ENCODE measurements around the gene CGB8.
A peak's percentile ranks its signal among the peaks of the same experiment; 100 is the strongest.

CGB8 gene

GRCh38 chr19:49004133-49004532 is 44.8 kb downstream of the CGB8 start:
- no peak overlapping the region for H2AFZ ChIP-seq (ENCODE audit: low read depth, low read length)
- H3K4me3 ChIP-seq (ENCODE audit: low read length), result no peak overlapping the region
- TF ChIP-seq EZH2phosphoT487 (IDR thresholded peaks at IDR 0.05; ENCODE audit: low read depth) (no peak), CTCF (IDR thresholded peaks at IDR 0.05; ENCODE audit: low read depth, low read length) (no peak)
- H3K27ac ChIP-seq (ENCODE audit: low read length), result no peak overlapping the region
- no peak overlapping the region for H3K4me2 ChIP-seq (ENCODE audit: low read length)
- H3K4me1 ChIP-seq (ENCODE audit: low read length), result no peaks in the 10 kb centered on the region
- H4K20me1 ChIP-seq (ENCODE audit: insufficient read depth, low read length), result no peaks in the 10 kb centered on the region
- no peak overlapping the region for H3K9ac ChIP-seq (ENCODE audit: low read length)
- H3K36me3 ChIP-seq (replicated peaks; ENCODE audit: low read depth, low read length), result peaks cover 46% of the 10 kb centered on the region
- no peaks in the 10 kb centered on the region for H3K27me3 ChIP-seq (ENCODE audit: low read depth, low read length)
- H3K79me2 ChIP-seq (ENCODE audit: low read length), result peaks cover 6% of the 10 kb centered on the region; the same call in 1 of the 2 replicates
- H3K9me3 ChIP-seq (ENCODE audit: insufficient read depth, low read length), result no peaks in the 10 kb centered on the region

- no peak overlapping the region for H3K9ac ChIP-seq (ENCODE audit: low read length)
- no peak overlapping the region for H3K4me3 ChIP-seq (ENCODE audit: low read length)
- H3K4me1 ChIP-seq (ENCODE audit: low read length), result peaks cover 4% of the 10 kb centered on the region
- no peaks in the 10 kb centered on the region for H3K27me3 ChIP-seq (ENCODE audit: low read depth, low read length)
- H2AFZ ChIP-seq (ENCODE audit: low read depth, low read length), result no peak overlapping the region
- H3K79me2 ChIP-seq (ENCODE audit: low read length), result peaks cover 42% of the 10 kb centered on the region
- peaks cover 25% of the 10 kb centered on the region for H3K36me3 ChIP-seq (replicated peaks; ENCODE audit: low read depth, low read length)
- no peak overlapping the region for H3K4me2 ChIP-seq (ENCODE audit: low read length)
- no peak overlapping the region for H3K27ac ChIP-seq (ENCODE audit: low read length)
- peaks cover 5% of the 10 kb centered on the region; the same call in 1 of the 2 replicates for H4K20me1 ChIP-seq (ENCODE audit: insufficient read depth, low read length)
- TF ChIP-seq CTCF (IDR thresholded peaks at IDR 0.05; ENCODE audit: low read depth, low read length), result peak; percentile 70
- TF ChIP-seq EZH2phosphoT487 (IDR thresholded peaks at IDR 0.05; ENCODE audit: low read depth), result no peak
- no peaks in the 10 kb centered on the region for H3K9me3 ChIP-seq (ENCODE audit: insufficient read depth, low read length)
Observed at GRCh38 chr19:48999481-49000325, 49.2 kb downstream of the CGB8 start.

- Histone ChIP-seq H3K4me2 (ENCODE audit: low read length) (no peak overlapping the region), H3K27ac (ENCODE audit: low read length) (no peak overlapping the region), H3K27me3 (ENCODE audit: low read depth, low read length) (no peaks in the 10 kb centered on the region), H3K36me3 (replicated peaks; ENCODE audit: low read depth, low read length) (peaks cover 15% of the 10 kb centered on the region), H4K20me1 (ENCODE audit: insufficient read depth, low read length) (peaks cover 5% of the 10 kb centered on the region; the same call in 1 of the 2 replicates), H3K79me2 (ENCODE audit: low read length) (peaks cover 52% of the 10 kb centered on the region), H3K9me3 (ENCODE audit: insufficient read depth, low read length) (no peaks in the 10 kb centered on the region), H3K9ac (ENCODE audit: low read length) (no peak overlapping the region), H3K4me1 (ENCODE audit: low read length) (peaks cover 9% of the 10 kb centered on the region), H2AFZ (ENCODE audit: low read depth, low read length) (no peak overlapping the region), H3K4me3 (ENCODE audit: low read length) (no peak overlapping the region)
- TF ChIP-seq CTCF (IDR thresholded peaks at IDR 0.05; ENCODE audit: low read depth, low read length), result peak; percentile 54
- no peak for TF ChIP-seq EZH2phosphoT487 (IDR thresholded peaks at IDR 0.05; ENCODE audit: low read depth)
Observed at GRCh38 chr19:48997972-48998371, 50.9 kb downstream of the CGB8 start.

Data from OCI-LY3 (cell line).